ENCODE data around the gene ATP6V0B. TPM values are rescaled to one million over a fixed set of nuclear protein-coding genes. Genes with fewer than 3 reads are reported as not detected.

Gene ATP6V0B
- total and polyA plus RNA-seq, 9 of the 15 experiments (the other 6 are each of a cell fraction or from before 2014, with no cell fraction given), result 137 to 328 (median 220) TPM

- TF ChIP-seq ZBTB40 (IDR thresholded peaks at IDR 0.05) (no peak), ZBTB40 (CRISPR knock-in tag; IDR thresholded peaks at IDR 0.05) (no peak), KLF6 (CRISPR knock-in tag; IDR thresholded peaks at IDR 0.05; ENCODE audit: borderline replicate concordance) (no peak), CSDE1 (IDR thresholded peaks at IDR 0.05) (no peak), KLF16 (IDR thresholded peaks at IDR 0.05) (peak; percentile 75), HNRNPK (IDR thresholded peaks at IDR 0.05; ENCODE audit: low read depth, low read length, poor library complexity, severe bottlenecking) (no peak), USF1 (CRISPR knock-in tag; IDR thresholded peaks at IDR 0.05) (no peak), HDAC1 (IDR thresholded peaks at IDR 0.05) (no peak), PBX2 (CRISPR knock-in tag; IDR thresholded peaks at IDR 0.05; ENCODE audit: low read depth) (no peak), PBX2 (tag; conservative IDR thresholded peaks at IDR 0.05; ENCODE audit: low read depth) (no peak), ATF4 (CRISPR knock-in tag; IDR thresholded peaks at IDR 0.05) (no peak), FIP1L1 (IDR thresholded peaks at IDR 0.05; ENCODE audit: low read depth, low read length, poor library complexity, severe bottlenecking) (no peak), ZNF75A (CRISPR knock-in tag; IDR thresholded peaks at IDR 0.05) (no peak), ZNF57 (CRISPR knock-in tag; IDR thresholded peaks at IDR 0.05) (no peak)
Observed at GRCh38 chr1:43934101-43934985, 40.4 kb upstream of the ATP6V0B start (continued).

Measured in K562 (cell line).